Hepatocyte (in vitro differentiated cells): ENCODE data around the gene TDRD12. TPM values are rescaled to one million over a fixed set of nuclear protein-coding genes. Genes with fewer than 3 reads are reported as not detected.
"Not testable (repeated sequence)": the region's sequence is repeated elsewhere in the genome, so short reads cannot be mapped to it uniquely, and the experiment has no call there.

Source experiments
- DNase-seq: peaks from one replicate; pipeline ENCODE4 v3.0.0-alpha.2; 2016; ENCODE audit warnings: low spot score
- H2AFZ ChIP-seq: fragments of 200-600 bp; sonication (generic); 2 replicates; pipeline ENCODE4 v1.6.0; 2016; ENCODE audit warnings: antibody characterized with exemption, mild to moderate bottlenecking
- H3K27ac ChIP-seq: fragments of 200-600 bp; sonication (generic); 2 replicates; pipeline ENCODE4 v1.5.1; 2016; ENCODE audit warnings: mild to moderate bottlenecking
- H3K27me3 ChIP-seq: fragments of 200-600 bp; sonication (generic); 2 replicates; pipeline ENCODE4 v1.6.1; 2016
- H3K36me3 ChIP-seq: fragments of 200-600 bp; sonication (generic); replicated peaks from 2 replicates; pipeline ENCODE4 v1.5.1; 2016; ENCODE audit warnings: low read depth; ENCODE audit not compliant: insufficient read depth
- H3K4me1 ChIP-seq: fragments of 200-600 bp; sonication (generic); 2 replicates; pipeline ENCODE4 v1.5.1; 2016; ENCODE audit warnings: mild to moderate bottlenecking, moderate library complexity; ENCODE audit not compliant: insufficient read depth
- H3K4me2 ChIP-seq: fragments of 200-600 bp; sonication (generic); 2 replicates; pipeline ENCODE4 v1.6.0; 2016
- H3K4me3 ChIP-seq: fragments of 200-600 bp; sonication (generic); 2 replicates; pipeline ENCODE4 v1.5.1; 2016; ENCODE audit warnings: mild to moderate bottlenecking
- H3K79me2 ChIP-seq: fragments of 200-600 bp; sonication (generic); 2 replicates; pipeline ENCODE4 v1.6.0; 2017; ENCODE audit warnings: mild to moderate bottlenecking
- H3K9me2 ChIP-seq: fragments of 200-600 bp; sonication (generic); replicated peaks from 2 replicates; pipeline ENCODE4 v1.6.0; 2017; ENCODE audit warnings: mild to moderate bottlenecking; ENCODE audit not compliant: insufficient read depth
- H3K9me3 ChIP-seq: fragments of 200-600 bp; sonication (generic); 2 replicates; pipeline ENCODE4 v1.5.1; 2016; ENCODE audit warnings: low read depth, mild to moderate bottlenecking
- H4K20me1 ChIP-seq: fragments of 200-600 bp; sonication (generic); 2 replicates; pipeline ENCODE4 v1.6.0; 2016; ENCODE audit warnings: mild to moderate bottlenecking; ENCODE audit not compliant: insufficient read depth, poor library complexity, severe bottlenecking
- CTCF ChIP-seq: fragments of 200-600 bp; sonication (generic); IDR thresholded peaks from 2 replicates; pipeline ENCODE4 v1.5.1; 2016; ENCODE audit warnings: antibody characterized with exemption, mild to moderate bottlenecking; ENCODE audit not compliant: poor library complexity
- EZH2 ChIP-seq: fragments of 200-600 bp; sonication (generic); IDR thresholded peaks from 2 replicates; pipeline ENCODE4 v1.6.1; 2016; ENCODE audit warnings: antibody characterized with exemption, mild to moderate bottlenecking, borderline replicate concordance
- EZH2phosphoT487 ChIP-seq: fragments of 200-600 bp; sonication (generic); IDR thresholded peaks from one replicate; pipeline ENCODE4 v1.6.1; 2018; ENCODE audit warnings: antibody characterized with exemption, mild to moderate bottlenecking, low read depth, moderate library complexity; ENCODE audit not compliant: unreplicated experiment, severe bottlenecking
- WGBS: methylation state at CpG from one replicate; pipeline ENCODE4 v1.1.6; 2016; ENCODE audit warnings: low lambda C conversion rate; ENCODE audit errors: missing lambda C conversion rate; 5-methylcytosine and 5-hydroxymethylcytosine counted together
- polyA plus RNA-seq: library from polyadenylated mRNA; unstranded; fragments of >200 nt; fragmentation: Nextera tagmentation; extraction: Ambion mirVana; gene quantifications from 2 replicates; pipeline ENCODE4 v1.2.1, GENCODE V29; 2016
- total RNA-seq: library from RNA; depleted of rRNA; stranded (reverse); fragments of >200 nt; gene quantifications from 2 replicates; pipeline ENCODE4 v1.2.3, GENCODE V29; 2014

The TDRD12 gene
- total and polyA plus RNA-seq, 2 experiments from 2014 or later, result 0.10 TPM; not detected in 1

GRCh38 chr19:32743447-32743846 is 23.9 kb downstream of the TDRD12 start:
- H3K4me2 ChIP-seq, result no peak overlapping the region
- WGBS, result 95% methylated on average over 4 of the region's 4 CpGs
- TF ChIP-seq EZH2, result no peak
- no peak for TF ChIP-seq CTCF
- TF ChIP-seq EZH2phosphoT487, result no peak
- no peak for DNase-seq
- H3K79me2 ChIP-seq, result no peaks in the 10 kb centered on the region
- H3K4me3 ChIP-seq, result no peak overlapping the region
- no peaks in the 10 kb centered on the region for H3K9me2 ChIP-seq
- no peaks in the 10 kb centered on the region for H3K4me1 ChIP-seq
- no peaks in the 10 kb centered on the region for H3K36me3 ChIP-seq
- no peaks in the 10 kb centered on the region for H3K27me3 ChIP-seq
- H3K27ac ChIP-seq, result no peak overlapping the region
- H3K9me3 ChIP-seq, result no peaks in the 10 kb centered on the region
- H2AFZ ChIP-seq, result no peak overlapping the region
- no peaks in the 10 kb centered on the region for H4K20me1 ChIP-seq

- H3K4me2 ChIP-seq, result no peak overlapping the region
- H3K36me3 ChIP-seq, result no peaks in the 10 kb centered on the region
- DNase-seq, result no peak
- no peaks in the 10 kb centered on the region for H3K9me3 ChIP-seq
- no peak overlapping the region for H2AFZ ChIP-seq
- H3K79me2 ChIP-seq, result no peaks in the 10 kb centered on the region
- 94% methylated on average over 18 of the region's 18 CpGs for WGBS
- no peaks in the 10 kb centered on the region for H3K4me1 ChIP-seq
- H3K4me3 ChIP-seq, result no peak overlapping the region
- no peak for TF ChIP-seq CTCF
- TF ChIP-seq EZH2phosphoT487, result no peak
- TF ChIP-seq EZH2, result no peak
- no peaks in the 10 kb centered on the region for H3K9me2 ChIP-seq
- H4K20me1 ChIP-seq, result no peaks in the 10 kb centered on the region
- H3K27ac ChIP-seq, result no peak overlapping the region
- no peaks in the 10 kb centered on the region for H3K27me3 ChIP-seq
Measured at GRCh38 chr19:32744555-32745325, 25.2 kb downstream of the TDRD12 start.

GRCh38 chr19:32745594-32746251 is 26.2 kb downstream of the TDRD12 start:
- not testable (repeated sequence) for H3K27ac ChIP-seq, H3K9me3 ChIP-seq, H3K36me3 ChIP-seq, H3K9me2 ChIP-seq, H3K79me2 ChIP-seq, H2AFZ ChIP-seq, H3K27me3 ChIP-seq, H3K4me1 ChIP-seq, H3K4me3 ChIP-seq, H4K20me1 ChIP-seq, DNase-seq, H3K4me2 ChIP-seq
- 50% methylated on average over 1 of the region's 2 CpGs for WGBS

GRCh38 chr19:32746631-32747196 is 27.1 kb downstream of the TDRD12 start:
- H3K9me2 ChIP-seq, result not testable (repeated sequence)

More at GRCh38 chr19:32746631-32747196, 27.1 kb downstream of the TDRD12 start:
- H2AFZ ChIP-seq, H3K9me3 ChIP-seq, H3K4me3 ChIP-seq, H3K4me1 ChIP-seq, H3K4me2 ChIP-seq, H3K79me2 ChIP-seq, H4K20me1 ChIP-seq, H3K27ac ChIP-seq, H3K36me3 ChIP-seq, H3K27me3 ChIP-seq: not testable (repeated sequence)
- WGBS, result no CpG with 5 or more reads among the region's 2 CpGs
- DNase-seq, result peak; percentile 35
